OCI-LY3 (cell line): ENCODE measurements around the gene GPATCH1.

Experiments
- H2AFZ ChIP-seq: fragments of 200-600, 300-600 bp; shearing (Covaris generic); 2 replicates; pipeline ENCODE4 v1.6.0; 2014; ENCODE audit warnings: antibody characterized with exemption, low read depth, low read length
- H3K27ac ChIP-seq: fragments of 200-600, 300-600 bp; sonication (generic); 2 replicates; pipeline ENCODE4 v1.5.1; 2014; ENCODE audit warnings: mild to moderate bottlenecking, low read length, moderate library complexity, mixed read lengths
- H3K27me3 ChIP-seq: fragments of 200-600, 300-600 bp; sonication (generic); 2 replicates; pipeline ENCODE4 v1.6.1; 2014; ENCODE audit warnings: low read depth, low read length, mixed read lengths
- H3K36me3 ChIP-seq: fragments of 200-600, 300-600 bp; sonication (generic); replicated peaks from 2 replicates; pipeline ENCODE3; 2014; ENCODE audit warnings: low read depth, low read length, mixed read lengths
- H3K4me1 ChIP-seq: fragments of 300-600, 200-600 bp; sonication (generic); 2 replicates; pipeline ENCODE4 v1.6.1; 2014; ENCODE audit warnings: low read length, mixed read lengths
- H3K4me2 ChIP-seq: fragments of 200-600, 300-600 bp; sonication (generic); 2 replicates; pipeline ENCODE4 v1.6.1; 2014; ENCODE audit warnings: low read length, mixed read lengths
- H3K4me3 ChIP-seq: fragments of 300-600, 200-600 bp; sonication (generic); 2 replicates; pipeline ENCODE4 v1.5.1; 2014; ENCODE audit warnings: antibody characterized with exemption, mild to moderate bottlenecking, low read length, moderate library complexity
- H3K79me2 ChIP-seq: fragments of 300-600, 200-600 bp; shearing (Covaris generic); 2 replicates; pipeline ENCODE4 v1.6.1; 2014; ENCODE audit warnings: mild to moderate bottlenecking, low read length, mixed read lengths
- H3K9ac ChIP-seq: fragments of 300-600, 200-600 bp; shearing (Covaris generic); 2 replicates; pipeline ENCODE4 v1.6.0; 2014; ENCODE audit warnings: mild to moderate bottlenecking, low read length, moderate library complexity
- H3K9me3 ChIP-seq: fragments of 200-600, 300-600 bp; shearing (Covaris generic); 2 replicates; pipeline ENCODE4 v1.6.1; 2014; ENCODE audit warnings: low read length, mixed read lengths; ENCODE audit not compliant: insufficient read depth
- H4K20me1 ChIP-seq: fragments of 200-600, 300-600 bp; sonication (generic); 2 replicates; pipeline ENCODE4 v1.6.1; 2016; ENCODE audit warnings: low read length, mixed read lengths; ENCODE audit not compliant: insufficient read depth
- EZH2phosphoT487 ChIP-seq: fragments of 200-600 bp; shearing (Covaris generic); IDR thresholded peaks from 2 replicates; pipeline ENCODE4 v1.6.1; 2018; ENCODE audit warnings: antibody characterized with exemption, mixed run types, low read depth
- TF ChIP-seq, protein P1 (sequence below): fragments of 200-600, 300-600 bp; sonication (generic); IDR thresholded peaks from 2 replicates; pipeline ENCODE4 v1.5.1; 2014; ENCODE audit warnings: antibody characterized with exemption, low read length, low read depth

Gene GPATCH1

DNA sequence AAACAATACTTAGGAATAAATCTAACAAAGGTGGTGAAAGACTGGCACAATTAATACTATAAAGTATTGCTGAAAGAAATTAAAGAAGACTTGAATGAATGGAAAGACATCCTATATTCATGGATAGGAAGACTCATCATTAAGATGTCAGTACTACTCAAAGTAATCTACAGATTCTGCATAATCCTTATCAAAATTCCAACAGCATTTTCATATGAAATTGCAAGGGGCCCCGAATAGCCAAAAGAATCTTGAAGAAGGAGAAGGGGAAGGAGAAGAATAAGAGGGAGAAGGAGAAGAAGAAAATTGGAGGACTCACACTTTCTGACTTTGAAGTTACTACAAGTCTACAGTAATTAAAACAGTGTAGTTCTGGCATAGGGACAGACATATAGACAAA is 87.5 kb downstream of the GPATCH1 start:
- Histone ChIP-seq H3K27me3 (no peaks in the 10 kb centered on the region), H3K4me2 (no peak overlapping the region), H3K9me3 (peaks cover 5% of the 10 kb centered on the region)

DNA sequence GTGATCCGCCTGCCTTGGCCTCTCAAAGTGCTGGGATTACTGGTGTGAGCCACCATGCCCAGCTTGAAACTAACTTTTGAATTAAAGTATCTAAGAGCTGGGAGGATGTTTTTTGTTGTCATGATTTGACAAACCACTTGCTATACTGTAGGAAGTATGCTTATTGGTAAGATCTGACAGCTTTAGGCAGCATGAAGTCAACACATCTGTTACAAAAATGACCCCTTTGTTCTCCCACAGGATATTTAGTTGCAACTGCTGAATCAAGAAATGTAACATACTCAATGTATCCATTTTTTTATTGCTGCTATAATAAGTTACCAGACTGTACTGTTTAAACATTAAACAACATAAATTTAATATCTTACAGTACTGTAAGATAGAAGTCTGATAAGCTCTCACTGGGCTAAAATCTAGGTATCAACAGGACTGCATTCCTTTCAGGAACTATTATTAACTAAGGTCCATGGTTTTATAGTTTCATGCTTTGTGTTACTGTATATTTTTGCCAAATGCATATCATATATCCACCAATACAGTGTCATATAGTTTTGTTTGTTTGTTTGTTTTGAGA is 90.3 kb downstream of the GPATCH1 start:
- H3K9me3 ChIP-seq: peaks cover 5% of the 10 kb centered on the region
- H2AFZ ChIP-seq: no peak overlapping the region
- TF ChIP-seq, protein P1, sequence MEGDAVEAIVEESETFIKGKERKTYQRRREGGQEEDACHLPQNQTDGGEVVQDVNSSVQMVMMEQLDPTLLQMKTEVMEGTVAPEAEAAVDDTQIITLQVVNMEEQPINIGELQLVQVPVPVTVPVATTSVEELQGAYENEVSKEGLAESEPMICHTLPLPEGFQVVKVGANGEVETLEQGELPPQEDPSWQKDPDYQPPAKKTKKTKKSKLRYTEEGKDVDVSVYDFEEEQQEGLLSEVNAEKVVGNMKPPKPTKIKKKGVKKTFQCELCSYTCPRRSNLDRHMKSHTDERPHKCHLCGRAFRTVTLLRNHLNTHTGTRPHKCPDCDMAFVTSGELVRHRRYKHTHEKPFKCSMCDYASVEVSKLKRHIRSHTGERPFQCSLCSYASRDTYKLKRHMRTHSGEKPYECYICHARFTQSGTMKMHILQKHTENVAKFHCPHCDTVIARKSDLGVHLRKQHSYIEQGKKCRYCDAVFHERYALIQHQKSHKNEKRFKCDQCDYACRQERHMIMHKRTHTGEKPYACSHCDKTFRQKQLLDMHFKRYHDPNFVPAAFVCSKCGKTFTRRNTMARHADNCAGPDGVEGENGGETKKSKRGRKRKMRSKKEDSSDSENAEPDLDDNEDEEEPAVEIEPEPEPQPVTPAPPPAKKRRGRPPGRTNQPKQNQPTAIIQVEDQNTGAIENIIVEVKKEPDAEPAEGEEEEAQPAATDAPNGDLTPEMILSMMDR: no peak
- no peak for TF ChIP-seq EZH2phosphoT487
- no peaks in the 10 kb centered on the region for H3K27me3 ChIP-seq
- H3K9ac ChIP-seq: no peak overlapping the region
- H3K4me2 ChIP-seq: no peak overlapping the region
- peaks cover 6% of the 10 kb centered on the region; the same call in 1 of the 2 replicates for H3K4me1 ChIP-seq
- peaks cover 11% of the 10 kb centered on the region for H3K79me2 ChIP-seq
- H3K36me3 ChIP-seq: no peaks in the 10 kb centered on the region
- H3K27ac ChIP-seq: no peak overlapping the region
- H3K4me3 ChIP-seq: no peak overlapping the region
- no peaks in the 10 kb centered on the region for H4K20me1 ChIP-seq

More for the DNA sequence above, 87.5 kb downstream of the GPATCH1 start:
- Histone ChIP-seq H3K27ac (no peak overlapping the region), H3K4me3 (no peak overlapping the region), H3K9ac (no peak overlapping the region), H4K20me1 (no peaks in the 10 kb centered on the region), H3K79me2 (no peaks in the 10 kb centered on the region), H3K4me1 (no peaks in the 10 kb centered on the region), H2AFZ (no peak overlapping the region), H3K36me3 (no peaks in the 10 kb centered on the region)
- TF ChIP-seq, protein P1: no peak
- no peak for TF ChIP-seq EZH2phosphoT487

DNA sequence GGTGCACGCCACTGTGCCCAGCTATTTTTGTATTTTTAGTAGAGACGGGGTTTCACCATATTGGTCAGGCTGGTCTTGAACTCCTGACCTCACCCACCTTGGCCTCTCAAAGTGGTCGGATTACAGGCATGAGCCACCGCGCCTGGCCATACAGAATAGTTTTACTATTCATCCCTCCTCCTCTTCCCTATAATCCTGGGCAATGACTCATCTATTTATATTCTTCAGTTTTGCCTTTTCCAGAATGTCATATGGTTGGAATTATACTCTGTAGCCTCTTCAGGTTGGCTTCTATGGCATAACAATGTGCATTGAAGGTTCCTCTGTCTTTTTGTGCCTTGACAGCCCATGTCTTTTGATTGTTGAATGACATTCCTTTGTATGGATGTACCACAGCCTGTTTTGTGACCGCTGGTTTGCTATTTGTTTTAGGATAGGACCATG is 91.0 kb downstream of the GPATCH1 start:
- Histone ChIP-seq H4K20me1 (no peaks in the 10 kb centered on the region), H3K9ac (no peak overlapping the region), H3K36me3 (no peaks in the 10 kb centered on the region), H3K27me3 (no peaks in the 10 kb centered on the region), H3K4me1 (peaks cover 6% of the 10 kb centered on the region; the same call in 1 of the 2 replicates), H3K27ac (no peak overlapping the region), H3K79me2 (peaks cover 13% of the 10 kb centered on the region), H3K4me2 (no peak overlapping the region), H2AFZ (no peak overlapping the region), H3K9me3 (peaks cover 5% of the 10 kb centered on the region), H3K4me3 (no peak overlapping the region)
- no peak for TF ChIP-seq EZH2phosphoT487
- TF ChIP-seq, protein P1: no peak

GRCh38 chr19:33174186-33174585 is 93.2 kb downstream of the GPATCH1 start:
- Histone ChIP-seq H3K9me3 (no peaks in the 10 kb centered on the region), H2AFZ (no peak overlapping the region), H3K4me2 (no peak overlapping the region), H3K4me3 (no peak overlapping the region), H3K27ac (no peak overlapping the region), H3K4me1 (peaks cover 11% of the 10 kb centered on the region; the same call in 1 of the 2 replicates), H3K79me2 (peaks cover 13% of the 10 kb centered on the region), H3K36me3 (no peaks in the 10 kb centered on the region), H4K20me1 (no peaks in the 10 kb centered on the region), H3K9ac (no peak overlapping the region), H3K27me3 (no peaks in the 10 kb centered on the region)
- no peak for TF ChIP-seq EZH2phosphoT487
- TF ChIP-seq, protein P1: no peak
